ENCODE measurements around the gene MEGF6. TPM values are rescaled to one million over a fixed set of nuclear protein-coding genes. Genes with fewer than 3 reads are reported as not detected.
A peak's percentile ranks its signal among the peaks of the same experiment; 100 is the strongest.

MEGF6 gene
- total RNA-seq, 1 donor from 2014 or later: 43.4 TPM

DNA sequence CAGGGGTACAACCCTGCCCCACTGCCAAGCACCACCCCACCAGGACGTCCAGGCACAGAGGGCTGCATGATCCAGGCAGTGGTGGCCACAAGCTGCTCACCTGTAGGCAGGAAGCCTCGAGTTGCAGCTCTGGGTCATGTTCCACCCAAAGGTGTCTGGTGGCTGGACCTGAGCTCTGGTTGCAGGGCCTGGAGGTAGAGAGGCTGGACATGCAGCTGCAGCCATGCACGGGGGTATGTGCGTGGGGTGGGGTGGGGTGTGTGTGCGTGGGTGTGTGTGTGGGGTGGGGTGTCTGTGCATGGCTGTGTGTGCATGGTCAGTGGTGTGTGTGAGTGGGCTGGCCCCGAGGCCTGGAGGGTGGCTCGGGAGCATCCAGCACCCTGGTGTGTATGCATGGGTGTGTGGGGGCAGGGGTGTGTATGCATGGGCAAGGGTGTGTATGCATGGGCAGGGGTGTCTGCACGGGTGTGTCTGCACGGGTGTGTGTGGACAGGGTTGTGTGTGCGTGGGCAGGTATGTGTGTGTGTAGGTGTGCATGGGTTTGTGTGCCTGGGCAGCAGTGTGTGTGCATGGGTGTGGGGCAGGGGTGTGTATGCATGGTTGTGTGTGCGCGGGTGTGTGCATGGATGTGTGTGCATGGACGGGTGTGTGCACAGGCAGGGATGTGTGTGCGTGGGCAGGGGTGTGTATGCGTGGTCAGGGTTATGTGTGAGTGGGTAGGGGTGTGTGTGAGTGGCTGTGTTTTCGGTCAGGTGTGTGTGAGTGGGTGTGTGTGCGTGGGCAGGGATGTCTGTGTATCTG is 141.3 kb downstream of the MEGF6 start:
- no peak for DNase-seq (ENCODE audit: low spot score)

DNA sequence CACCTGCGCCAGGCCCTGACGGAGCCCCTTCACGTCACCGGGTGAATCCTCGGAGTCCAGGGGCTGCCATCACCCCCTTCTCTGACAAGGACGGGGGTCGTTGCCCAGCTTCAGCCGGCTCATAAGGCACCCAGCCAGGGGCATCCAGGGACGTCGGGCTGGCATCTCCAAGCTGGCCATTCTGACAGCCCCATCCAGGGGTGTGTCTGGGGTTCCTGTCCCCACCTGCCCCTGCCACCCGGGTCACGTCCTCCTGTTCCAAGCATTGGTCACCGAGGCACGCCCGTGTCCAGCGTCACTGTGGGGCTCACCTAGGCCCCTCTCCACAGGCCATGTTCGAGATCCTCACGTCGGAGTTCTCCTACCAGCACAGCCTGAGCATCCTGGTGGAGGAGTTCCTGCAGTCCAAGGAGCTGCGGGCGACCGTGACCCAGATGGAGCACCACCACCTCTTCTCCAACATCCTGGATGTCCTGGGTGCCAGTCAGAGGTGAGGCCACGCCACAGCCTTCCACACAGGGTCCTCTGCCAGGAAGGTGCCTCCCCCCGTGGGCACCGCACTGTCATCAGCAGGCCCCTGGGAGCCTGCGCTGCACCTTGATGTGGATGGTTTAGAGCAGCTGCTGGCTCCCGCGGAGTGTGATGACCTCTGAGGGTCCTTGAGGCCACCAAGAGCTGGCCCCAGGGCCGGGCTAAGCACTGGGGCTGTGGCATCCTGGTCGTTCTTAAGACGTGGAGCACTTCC is 142.0 kb downstream of the MEGF6 start:
- no peak for DNase-seq (ENCODE audit: low spot score)

DNA sequence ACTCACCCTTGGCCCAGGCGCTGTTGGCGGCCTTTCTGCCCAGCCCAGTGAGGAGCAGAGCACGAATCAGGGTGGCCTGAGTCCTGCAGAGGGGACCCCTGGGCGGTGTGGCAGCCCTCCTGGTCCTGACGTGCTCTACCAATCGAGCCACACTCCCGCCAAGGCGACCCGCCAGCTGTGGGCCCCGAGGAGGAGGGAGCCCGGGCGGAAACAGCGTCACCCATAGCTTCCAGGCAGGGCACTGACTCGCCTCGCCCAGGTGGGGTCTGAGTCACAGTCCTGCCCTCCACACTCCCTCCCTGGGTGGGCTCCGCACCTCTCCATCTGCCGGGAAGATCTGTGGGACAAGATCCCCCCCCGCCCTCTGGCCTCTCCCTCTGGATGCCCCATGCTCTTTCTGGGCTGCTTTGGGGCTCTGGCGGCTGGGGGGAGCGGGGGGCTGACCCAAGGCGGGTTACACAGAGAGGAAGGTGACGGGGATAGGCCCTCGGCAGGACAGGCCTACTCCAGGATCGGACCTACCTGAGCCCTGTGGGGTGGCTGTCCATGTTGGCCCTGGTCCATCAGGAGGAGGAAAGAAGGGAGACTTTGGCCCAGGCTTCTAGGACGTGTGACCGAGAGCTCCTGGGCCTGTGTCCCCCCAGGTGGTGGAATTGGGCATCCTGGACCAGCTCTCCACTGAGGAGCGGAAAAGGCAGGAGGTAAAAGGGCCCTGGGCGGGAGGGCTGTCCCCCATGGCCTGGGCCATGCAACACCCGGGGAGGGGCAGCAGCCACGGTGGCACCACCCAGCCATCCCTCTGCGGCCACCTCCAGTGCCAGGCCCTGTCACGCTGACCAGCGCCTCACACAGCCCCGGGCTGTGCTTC is 142.8 kb downstream of the MEGF6 start:
- DNase-seq (ENCODE audit: low spot score): no peak

DNA sequence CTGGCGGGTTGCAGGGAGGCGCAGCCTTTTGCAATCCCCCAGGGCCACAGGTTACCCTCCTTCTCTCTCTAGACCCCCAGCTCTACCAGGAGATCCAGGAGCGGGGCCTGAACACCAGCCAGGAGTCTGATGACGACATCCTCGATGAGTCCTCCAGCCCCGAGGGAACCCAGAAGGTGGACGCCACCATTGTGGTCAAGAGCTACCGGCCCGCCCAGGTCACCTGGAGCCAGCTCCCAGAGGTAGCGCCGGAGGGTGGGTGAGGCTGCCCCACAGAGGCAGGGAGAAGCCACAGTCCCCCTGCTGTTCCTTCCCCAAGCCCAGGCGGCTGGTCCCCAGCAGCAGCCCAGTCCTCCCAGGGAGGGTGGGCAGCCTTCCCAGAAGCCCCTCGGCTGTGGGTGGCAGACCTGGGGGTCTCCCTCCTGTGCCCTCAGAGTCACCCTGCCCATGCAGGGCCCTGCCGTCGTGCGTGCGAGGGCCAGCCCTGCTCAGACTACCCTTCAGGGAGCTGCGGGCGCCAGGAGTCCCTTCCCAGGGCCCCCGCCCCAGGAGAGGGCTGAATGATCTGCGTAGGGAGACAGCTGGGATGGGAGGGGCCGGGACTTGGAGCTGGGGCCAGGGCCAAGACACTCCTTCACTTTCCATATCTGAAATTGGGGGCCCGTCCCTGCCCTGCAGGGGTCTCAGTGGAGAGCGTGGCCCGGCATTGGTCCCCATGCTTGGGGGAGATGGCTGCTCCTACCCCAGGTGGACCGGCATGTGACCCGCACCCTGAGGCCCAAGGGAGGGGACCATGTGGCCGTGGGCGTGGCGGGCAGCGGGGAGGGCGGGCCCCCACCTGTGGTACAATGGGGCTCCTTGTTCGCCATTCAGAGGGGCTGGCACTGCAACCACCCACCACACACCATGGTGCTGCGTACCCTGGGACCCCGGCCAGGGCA is 143.9 kb downstream of the MEGF6 start:
- DNase-seq (ENCODE audit: low spot score): no peak

DNA sequence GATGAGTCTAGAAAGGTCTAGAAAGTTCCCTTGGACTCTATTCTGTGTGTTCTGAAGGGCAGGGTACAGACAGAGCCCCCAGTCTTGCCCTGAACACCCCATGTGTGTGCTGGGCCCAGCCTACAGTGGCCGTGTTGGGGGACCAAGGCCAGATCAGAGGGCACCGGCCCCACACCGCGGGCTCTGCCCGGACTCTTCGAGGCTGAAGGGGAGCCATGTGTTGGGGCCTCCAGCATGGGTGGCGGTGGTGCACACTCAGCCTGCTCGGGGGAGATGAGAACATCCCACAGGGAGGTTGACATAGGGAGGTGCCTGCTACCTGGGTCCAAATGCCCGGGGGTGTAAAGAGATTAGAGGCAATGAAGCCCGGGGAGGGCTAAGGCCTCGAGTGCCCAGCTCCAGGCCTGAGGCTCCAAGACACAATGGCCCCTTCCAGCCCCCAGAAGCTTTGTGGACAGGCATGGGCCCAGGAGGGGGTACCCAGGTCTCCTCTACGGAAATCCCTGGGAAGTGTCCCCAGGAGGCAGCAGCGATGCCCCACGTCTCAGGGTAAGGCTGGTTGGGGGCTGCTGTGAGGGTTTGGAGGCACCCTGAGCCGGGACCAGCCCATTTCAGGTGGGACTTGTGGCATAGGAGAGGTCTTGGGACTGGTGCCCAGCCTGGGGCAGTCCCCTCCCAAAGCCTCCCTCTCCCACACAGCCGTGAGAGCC is 144.8 kb downstream of the MEGF6 start:
- DNase-seq (ENCODE audit: low spot score): no peak

DNA sequence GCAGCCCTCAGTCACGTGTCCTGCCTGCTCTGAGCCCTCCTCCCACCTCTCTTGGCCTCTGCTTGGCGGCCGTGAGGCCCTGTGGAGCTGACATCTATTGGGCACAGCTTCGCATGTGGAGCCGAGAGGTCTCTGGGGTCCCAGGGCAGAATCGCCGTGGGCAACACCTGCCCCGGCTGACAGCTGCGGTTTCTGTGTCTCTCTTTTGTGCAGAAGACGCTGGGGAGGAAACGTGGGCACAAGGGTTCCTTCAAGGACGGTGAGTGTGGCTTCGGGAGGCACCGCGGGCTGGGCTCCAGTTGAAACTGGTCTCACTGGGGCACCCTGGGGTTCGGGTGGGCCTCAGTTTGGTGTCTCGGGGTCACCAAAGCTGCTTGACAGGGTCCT is 145.4 kb downstream of the MEGF6 start:
- DNase-seq (ENCODE audit: low spot score): no peak

DNA sequence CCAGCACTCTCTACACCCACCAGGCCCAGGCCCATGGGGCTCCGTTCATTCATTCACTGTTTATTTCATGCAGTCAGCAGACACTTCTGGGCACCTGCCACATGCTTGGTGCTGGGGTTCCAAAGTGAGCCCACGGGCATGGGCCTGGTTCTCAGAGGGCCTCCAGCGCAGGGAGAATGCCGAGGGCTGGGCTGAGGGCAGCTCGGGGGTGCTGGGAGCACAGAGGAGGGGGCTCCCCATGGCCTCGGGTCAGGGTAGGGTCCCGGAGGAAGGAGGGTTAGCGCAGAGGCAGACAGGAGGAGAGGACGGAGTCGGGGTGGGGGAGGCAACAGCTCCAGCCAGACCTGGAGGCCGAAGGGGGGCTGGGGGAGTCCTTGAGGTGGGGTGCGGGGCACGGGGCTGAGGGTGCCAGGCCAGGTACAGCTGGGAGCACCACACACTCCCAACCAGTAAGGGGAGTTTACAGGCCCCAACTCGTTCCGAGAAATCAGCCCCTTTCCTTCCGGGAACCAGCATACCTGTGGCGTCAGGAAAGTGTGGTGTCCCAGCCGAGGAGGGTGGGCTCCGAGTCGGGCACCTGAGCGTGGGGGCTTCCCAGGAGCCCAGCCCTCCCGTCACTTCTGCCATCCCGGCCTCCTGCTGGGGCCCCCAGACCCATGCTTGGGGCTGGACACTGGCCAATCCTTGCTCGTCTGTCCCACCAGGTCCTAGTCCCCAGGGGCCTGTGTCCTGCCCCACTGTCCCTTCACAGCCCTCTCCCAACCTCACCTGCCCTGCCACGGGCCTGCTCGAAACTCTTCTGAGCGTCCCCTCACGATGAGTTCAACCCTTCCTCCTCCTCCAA is 146.0 kb downstream of the MEGF6 start:
- no peak for DNase-seq (ENCODE audit: low spot score)

DNA sequence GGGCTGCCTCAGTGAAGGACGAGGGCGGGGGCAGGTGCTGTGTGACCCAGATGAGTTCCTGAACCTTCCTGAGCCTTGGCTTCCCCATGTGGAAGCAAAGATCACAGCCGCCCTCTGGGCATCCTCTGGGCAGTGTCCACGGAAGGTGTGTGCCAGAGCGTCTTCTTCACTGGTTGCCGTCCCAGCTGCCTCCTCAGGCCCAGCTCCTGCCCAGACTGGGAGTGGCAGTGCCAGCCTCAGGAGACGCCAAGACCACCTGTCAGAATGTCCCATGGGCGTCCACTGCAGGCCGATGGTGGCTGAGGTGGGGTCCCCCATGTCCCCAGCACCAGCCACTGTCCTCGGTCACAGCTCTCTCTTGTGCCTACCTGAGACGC is 146.7 kb downstream of the MEGF6 start:
- no peak for DNase-seq (ENCODE audit: low spot score)

DNA sequence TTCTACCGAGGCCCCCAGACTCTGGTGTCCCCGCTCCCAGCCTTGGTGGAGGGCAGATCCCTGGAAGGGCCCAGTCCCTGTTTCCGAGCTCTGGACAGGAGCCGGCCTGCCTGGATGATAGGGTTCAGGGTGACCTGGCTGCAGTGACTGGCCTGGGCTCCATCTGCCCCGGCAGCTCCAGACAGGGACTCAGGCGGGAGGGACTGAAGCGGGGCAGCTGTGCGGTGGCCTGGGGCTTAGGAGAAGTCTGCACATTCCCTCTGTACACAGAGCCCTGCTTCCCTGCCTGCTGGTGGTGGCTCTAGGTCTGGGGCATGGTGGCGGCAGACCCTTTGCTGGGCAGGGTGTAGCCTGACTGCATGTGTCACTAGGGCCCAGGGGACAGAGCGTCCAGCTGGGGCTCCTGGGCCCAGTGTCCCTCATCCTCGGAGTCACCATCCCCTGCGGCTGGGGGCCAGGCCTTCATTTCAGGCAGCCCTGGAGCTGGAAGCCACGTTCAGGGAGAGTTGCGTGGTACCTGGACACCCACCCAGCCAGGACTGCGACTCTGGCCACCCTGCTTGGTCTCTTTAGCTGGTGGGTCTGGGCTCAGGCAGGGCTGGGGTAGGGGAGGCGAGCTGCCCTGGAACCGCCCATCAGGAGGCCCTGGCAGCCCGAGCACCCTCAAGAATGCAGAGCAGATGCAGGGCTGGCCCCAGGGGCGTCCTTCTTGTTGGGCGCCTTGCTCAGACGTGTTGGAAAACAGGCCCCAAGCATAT is 147.2 kb downstream of the MEGF6 start:
- no peak for DNase-seq (ENCODE audit: low spot score)

DNA sequence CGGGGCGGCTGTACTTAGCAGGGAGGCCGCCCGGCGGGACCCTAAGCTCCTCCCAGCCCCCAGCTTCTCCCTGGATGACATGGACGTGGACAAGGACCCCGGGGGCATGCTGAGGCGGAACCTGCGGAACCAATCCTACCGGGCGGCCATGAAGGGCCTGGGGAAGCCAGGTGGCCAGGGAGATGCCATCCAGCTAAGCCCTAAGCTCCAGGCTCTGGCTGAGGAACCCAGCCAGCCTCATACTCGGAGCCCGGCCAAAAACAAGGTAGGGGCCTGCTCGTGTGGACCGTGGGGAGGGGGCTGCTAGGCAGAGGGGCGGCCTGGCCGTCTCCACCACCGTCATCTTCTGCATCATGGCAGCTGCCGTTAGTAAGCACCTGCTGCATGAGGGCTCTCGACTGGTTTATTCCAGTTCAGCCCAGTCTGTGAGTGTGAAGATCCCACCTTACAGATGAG is 147.9 kb downstream of the MEGF6 start:
- no peak for DNase-seq (ENCODE audit: low spot score)

DNA sequence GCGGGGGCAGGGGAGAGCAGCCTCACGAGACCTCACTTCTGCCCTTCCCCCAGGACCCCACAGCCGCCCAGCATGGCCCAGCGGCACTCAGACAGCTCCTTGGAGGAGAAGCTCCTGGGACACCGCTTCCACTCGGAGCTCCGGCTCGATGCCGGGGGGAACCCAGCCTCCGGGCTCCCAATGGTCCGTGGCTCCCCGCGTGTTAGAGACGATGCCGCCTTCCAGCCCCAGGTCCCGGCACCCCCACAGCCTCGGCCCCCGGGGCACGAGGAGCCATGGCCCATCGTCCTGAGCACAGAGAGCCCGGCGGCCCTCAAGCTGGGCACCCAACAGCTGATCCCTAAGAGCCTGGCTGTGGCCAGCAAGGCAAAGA is 148.3 kb downstream of the MEGF6 start:
- DNase-seq (ENCODE audit: low spot score): no peak

DNA sequence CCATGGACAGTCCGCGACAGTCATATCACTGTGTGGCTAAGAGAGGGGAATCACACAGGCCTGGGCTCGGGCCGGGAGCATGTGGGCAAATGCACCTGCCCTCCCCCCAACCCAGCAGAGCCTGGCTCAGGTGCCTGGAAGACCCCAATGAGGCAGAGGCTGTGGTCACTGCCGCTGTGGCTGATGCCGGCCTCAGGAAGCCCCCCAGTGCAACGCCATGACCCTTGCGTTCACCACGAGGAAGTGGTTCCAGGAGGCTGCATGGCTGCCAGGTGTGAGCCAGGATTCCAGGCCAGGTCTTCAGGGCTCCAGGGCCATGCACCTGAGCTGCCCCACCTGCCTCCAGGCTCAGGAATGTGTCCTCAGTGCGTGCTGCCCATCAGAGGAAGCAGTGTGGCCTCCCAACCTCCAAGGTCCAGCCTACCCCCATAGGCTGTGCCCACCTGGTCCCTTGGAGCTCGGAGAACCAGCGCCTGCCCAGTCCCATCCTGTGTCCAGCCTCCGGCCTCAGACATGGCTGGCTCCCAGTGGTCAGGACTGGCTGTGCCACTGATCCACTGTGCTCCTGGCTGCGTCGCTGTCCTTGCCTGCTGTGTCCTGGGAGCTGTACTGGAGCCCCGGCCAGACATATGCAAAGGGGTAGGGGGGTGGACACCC is 148.8 kb downstream of the MEGF6 start:
- no peak for DNase-seq (ENCODE audit: low spot score)

DNA sequence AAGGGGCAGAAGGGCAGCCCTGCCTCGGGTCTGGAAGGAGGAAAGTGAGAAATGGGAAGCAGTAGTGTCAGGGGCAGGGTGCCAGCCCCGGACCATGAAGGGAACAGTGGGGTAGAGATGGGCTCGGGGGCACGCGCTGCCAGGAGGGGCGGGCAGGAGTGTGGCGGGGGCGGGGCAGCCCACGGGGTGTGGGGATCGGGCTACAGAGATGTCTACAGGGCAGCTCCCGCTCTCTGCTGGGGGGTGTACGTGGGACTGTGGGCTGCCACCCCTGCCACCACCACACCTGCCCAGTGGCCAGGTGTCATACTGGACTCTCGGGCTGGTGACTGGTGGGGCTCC is 149.4 kb downstream of the MEGF6 start:
- no peak for DNase-seq (ENCODE audit: low spot score)

DNA sequence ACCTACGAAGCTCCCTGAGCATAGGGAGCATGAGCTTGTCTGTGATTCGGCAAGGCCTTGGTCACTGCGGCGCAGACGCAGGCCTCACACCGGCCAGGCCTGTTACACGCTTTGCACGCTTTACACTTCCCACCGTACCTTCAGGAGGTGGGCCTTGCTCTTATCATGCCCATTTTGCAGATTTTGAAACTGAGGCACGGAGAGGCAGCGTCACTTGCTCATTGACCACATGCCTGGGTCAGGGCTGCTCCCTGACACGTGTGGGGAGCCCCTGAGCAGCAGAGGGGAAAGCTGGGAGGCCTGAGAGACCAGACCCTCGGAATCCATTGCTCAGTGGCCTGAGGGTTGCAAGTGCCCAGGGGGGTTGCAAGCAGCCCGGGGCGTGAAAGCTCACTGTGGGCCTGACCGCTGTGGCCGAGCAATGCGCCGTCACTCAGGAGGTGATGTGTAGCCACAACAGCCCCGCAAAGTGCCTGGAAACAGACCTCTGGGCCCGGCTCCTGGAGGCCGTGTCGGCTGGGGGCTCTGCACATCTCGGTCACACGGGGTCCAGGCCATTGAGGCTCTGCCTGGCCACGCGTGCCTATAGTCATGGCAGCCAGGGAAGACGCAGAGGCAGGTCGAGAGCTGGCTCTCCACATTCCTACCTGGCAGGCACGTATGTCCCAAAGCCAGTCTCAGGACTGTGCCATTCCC is 149.9 kb downstream of the MEGF6 start:
- no peak for DNase-seq (ENCODE audit: low spot score)

DNA sequence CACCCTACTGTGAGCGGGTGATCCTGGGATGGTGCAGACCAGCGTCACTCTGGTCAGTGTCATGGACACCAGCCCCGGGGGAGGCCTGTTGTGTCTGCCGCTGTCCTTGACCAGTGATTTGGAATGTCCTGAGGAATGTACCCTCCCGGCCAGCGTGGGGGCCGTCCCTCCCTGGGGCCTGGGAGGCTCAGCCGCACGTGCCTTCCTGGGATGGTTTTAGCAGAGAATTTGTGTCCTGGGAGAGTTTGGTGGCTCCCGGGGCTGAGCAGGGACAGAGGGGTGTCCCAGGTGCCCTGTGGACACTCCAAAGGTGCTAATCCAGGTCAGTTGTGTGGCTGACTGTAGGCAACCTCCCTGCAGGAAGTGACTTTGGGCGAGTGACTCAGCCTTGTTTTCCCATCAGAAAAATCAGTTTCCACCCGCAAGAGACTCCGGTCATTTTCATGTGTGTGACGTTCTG is 150.6 kb downstream of the MEGF6 start:
- no peak for DNase-seq (ENCODE audit: low spot score)

DNA sequence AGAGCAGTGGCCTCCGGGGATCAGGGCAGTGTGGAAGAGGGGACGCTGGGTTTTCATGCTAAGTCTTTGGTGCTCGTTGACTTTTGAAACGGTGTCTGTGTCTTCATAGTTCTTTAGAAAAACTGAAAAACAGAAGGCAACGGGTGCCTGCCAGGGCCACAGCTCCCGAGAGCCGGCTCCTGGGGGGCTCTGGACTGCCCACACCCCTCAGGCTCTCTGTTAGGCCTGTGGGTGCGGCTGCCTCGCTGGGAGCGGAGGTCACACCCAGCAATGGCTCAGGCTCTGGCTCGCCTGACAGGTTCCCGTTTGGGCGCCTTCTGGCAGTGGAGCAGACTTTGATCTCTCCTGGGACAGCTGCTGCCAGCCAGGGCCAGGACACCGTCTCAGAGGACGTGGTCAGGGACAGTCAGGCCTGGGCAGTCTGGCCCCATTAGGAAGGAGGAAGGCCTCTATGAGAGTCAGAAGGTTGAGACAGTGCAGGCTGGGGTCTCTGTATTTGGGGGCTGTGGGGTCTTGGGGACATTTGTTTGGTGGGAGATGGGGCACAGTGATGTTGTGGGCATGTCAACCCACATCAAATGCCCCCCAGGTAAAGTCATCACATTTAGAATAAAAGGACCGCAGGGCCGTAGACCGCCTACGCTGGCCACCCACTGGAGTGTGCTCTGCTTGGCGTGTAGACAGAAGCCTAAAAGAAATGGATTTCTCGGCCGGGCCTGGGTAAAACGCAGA is 151.2 kb downstream of the MEGF6 start:
- DNase-seq (ENCODE audit: low spot score): peak; percentile 88
